Thoracic aorta (tissue), 2 donors: ENCODE measurements around the gene CEP250. TPM values are rescaled to one million over a fixed set of nuclear protein-coding genes. Genes with fewer than 3 reads are reported as not detected.

Experiments used
- ATAC-seq: fragments of 150-250 bp; one replicate; pipeline ENCODE4 v1.8.0; 2017; ENCODE audit warnings: low read depth; ENCODE audit not compliant: insufficient number of reproducible peaks, low FRiP score
- DNase-seq: peaks from one replicate; pipeline ENCODE4 v3.0.0-alpha.2; 2020; ENCODE audit warnings: low spot score
- H3K27ac ChIP-seq, 2 donors: fragments of 200-600 bp; sonication (generic); 1 replicate in 1 of 2; 2 replicates in 1 of 2; pipeline ENCODE4 v1.5.1; 2016; ENCODE audit warnings: mild to moderate bottlenecking in 2 of 2, moderate library complexity in 2 of 2
- H3K27me3 ChIP-seq: fragments of 200-600 bp; sonication (generic); replicated peaks from 2 replicates; pipeline ENCODE4 v1.6.0; 2016; ENCODE audit warnings: mild to moderate bottlenecking; ENCODE audit not compliant: insufficient read depth
- H3K36me3 ChIP-seq: fragments of 200-600 bp; sonication (generic); one replicate; pipeline ENCODE4 v1.5.1; 2016
- H3K4me1 ChIP-seq, 2 donors: fragments of 200-600 bp; sonication (generic); 1 replicate in 1 of 2; 2 replicates in 1 of 2; pipeline versions ENCODE4 v1.5.1 to v1.6.0; 2016; ENCODE audit warnings: low read depth in 2 of 2, mild to moderate bottlenecking in 1 of 2; ENCODE audit not compliant: control insufficient read depth in 1 of 2
- H3K4me3 ChIP-seq: fragments of 200-600 bp; sonication (generic); 2 replicates; pipeline ENCODE4 v1.5.1; 2016; ENCODE audit warnings: mild to moderate bottlenecking
- H3K9me3 ChIP-seq: fragments of 200-600 bp; sonication (generic); 2 replicates; pipeline ENCODE4 v1.5.1; 2016
- total RNA-seq, 2 donors: library from RNA; depleted of rRNA; stranded (reverse); fragments of >200 nt; gene quantifications; one replicate each; pipeline versions ENCODE4 v1.1.0 to v1.2.3, GENCODE V29; 2016
- TF ChIP-seq, protein P1 (sequence below): fragments of 200-600 bp; sonication (generic); IDR thresholded peaks from one replicate; pipeline ENCODE4 v1.5.1; 2019; ENCODE audit warnings: antibody characterized with exemption

CEP250 gene
- total RNA-seq, 2 donors from 2014 or later, result 28.7 to 29.2 TPM

DNA sequence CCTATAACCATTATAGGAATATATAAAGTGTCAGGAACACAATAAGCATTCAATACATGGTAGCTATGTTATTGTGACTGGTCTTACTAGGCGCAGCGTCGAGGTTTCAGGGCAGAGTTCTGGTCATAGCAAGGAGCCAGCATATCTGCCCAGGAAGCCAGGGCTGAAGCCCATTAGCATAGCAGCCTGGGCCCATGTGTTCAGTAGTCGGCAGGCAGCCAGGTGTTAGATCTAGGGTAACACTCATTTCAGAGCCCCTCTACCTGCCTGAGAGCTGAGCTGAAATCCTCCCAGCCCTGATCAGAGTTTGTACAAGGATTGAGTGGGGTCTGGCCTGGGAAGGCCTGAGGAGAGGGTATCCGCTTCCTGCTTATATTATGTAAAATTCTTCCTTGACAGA lies 41.9 kb downstream of the CEP250 start:
- DNase-seq (no peak), ATAC-seq (no peak)
- H3K4me3 ChIP-seq, result no peak overlapping the region
- TF ChIP-seq, protein P1, sequence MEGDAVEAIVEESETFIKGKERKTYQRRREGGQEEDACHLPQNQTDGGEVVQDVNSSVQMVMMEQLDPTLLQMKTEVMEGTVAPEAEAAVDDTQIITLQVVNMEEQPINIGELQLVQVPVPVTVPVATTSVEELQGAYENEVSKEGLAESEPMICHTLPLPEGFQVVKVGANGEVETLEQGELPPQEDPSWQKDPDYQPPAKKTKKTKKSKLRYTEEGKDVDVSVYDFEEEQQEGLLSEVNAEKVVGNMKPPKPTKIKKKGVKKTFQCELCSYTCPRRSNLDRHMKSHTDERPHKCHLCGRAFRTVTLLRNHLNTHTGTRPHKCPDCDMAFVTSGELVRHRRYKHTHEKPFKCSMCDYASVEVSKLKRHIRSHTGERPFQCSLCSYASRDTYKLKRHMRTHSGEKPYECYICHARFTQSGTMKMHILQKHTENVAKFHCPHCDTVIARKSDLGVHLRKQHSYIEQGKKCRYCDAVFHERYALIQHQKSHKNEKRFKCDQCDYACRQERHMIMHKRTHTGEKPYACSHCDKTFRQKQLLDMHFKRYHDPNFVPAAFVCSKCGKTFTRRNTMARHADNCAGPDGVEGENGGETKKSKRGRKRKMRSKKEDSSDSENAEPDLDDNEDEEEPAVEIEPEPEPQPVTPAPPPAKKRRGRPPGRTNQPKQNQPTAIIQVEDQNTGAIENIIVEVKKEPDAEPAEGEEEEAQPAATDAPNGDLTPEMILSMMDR, result no peak
- no peaks in the 10 kb centered on the region for H3K9me3 ChIP-seq
- no peaks in the 10 kb centered on the region for H3K27me3 ChIP-seq
- H3K36me3 ChIP-seq, result peaks cover 44% of the 10 kb centered on the region
- peak overlapping the region; percentile 73 to 78 for H3K27ac ChIP-seq
- peaks cover 3 to 18% of the 10 kb centered on the region in 2 donors for H3K4me1 ChIP-seq

DNA sequence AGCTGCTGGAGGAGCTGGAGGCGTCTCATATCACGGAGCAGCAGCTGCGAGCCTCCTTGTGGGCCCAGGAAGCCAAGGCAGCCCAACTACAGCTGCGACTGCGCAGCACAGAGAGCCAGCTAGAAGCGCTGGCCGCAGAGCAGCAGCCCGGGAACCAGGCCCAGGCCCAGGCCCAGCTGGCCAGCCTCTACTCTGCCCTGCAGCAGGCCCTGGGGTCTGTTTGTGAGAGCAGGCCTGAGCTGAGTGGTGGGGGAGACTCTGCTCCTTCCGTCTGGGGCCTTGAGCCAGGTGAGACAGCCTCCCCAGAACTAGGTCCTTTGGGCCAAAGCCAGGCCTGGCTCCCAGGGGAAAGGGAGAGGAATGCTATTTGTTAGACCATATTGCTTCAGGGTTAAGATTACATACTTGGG lies 42.4 kb downstream of the CEP250 start:
- H3K27me3 ChIP-seq, result no peaks in the 10 kb centered on the region
- DNase-seq, result peak; percentile 19

DNA sequence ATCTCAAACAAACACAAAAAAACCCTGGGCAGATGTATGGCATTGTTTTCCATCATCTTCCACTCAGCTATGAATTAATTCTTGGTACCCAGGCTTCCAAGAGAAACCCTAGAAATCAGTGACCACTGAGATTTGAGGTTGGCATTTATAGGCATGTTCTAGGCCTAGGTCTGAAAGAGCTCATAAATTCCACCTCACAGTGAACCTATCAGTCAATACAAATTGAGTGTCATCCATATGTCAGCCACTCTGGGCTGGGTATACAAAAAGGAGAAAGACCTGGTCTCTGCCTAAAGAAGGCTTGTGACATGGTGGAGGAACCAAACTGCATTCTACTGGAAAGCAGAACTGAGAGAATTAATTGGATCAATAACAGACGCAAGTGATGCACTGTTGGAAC lies 43.9 kb downstream of the CEP250 start:
- Histone ChIP-seq H3K9me3 (no peaks in the 10 kb centered on the region), H3K36me3 (peaks cover 45% of the 10 kb centered on the region), H3K27ac (no peak overlapping the region), H3K27me3 (no peaks in the 10 kb centered on the region), H3K4me3 (no peak overlapping the region), H3K4me1 (peaks cover 3 to 23% of the 10 kb centered on the region in 2 donors)
- ATAC-seq (no peak), DNase-seq (no peak)
- TF ChIP-seq, protein P1, result no peak

More for the DNA sequence above, 42.4 kb downstream of the CEP250 start:
- peak; percentile 47 for ATAC-seq
- no peaks in the 10 kb centered on the region for H3K9me3 ChIP-seq
- no peak overlapping the region for H3K4me3 ChIP-seq
- TF ChIP-seq, protein P1, result peak; percentile 36
- H3K4me1 ChIP-seq, result peaks cover 3 to 18% of the 10 kb centered on the region in 2 donors
- peaks cover 49% of the 10 kb centered on the region for H3K36me3 ChIP-seq
- peak overlapping the region; percentile 73 to 78 for H3K27ac ChIP-seq

DNA sequence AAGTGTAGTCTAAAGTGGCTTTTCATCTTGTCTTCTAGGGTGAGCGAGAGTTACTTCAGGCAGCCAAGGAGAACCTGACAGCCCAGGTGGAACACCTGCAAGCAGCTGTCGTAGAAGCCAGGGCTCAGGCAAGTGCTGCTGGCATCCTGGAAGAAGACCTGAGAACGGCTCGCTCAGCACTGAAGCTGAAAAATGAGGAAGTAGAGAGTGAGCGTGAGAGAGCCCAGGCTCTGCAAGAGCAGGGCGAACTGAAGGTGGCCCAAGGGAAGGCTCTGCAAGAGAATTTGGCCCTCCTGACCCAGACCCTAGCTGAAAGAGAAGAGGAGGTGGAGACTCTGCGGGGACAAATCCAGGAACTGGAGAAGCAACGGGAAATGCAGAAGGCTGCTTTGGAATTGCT lies 47.0 kb downstream of the CEP250 start:
- ATAC-seq (no peak), DNase-seq (no peak)

DNA sequence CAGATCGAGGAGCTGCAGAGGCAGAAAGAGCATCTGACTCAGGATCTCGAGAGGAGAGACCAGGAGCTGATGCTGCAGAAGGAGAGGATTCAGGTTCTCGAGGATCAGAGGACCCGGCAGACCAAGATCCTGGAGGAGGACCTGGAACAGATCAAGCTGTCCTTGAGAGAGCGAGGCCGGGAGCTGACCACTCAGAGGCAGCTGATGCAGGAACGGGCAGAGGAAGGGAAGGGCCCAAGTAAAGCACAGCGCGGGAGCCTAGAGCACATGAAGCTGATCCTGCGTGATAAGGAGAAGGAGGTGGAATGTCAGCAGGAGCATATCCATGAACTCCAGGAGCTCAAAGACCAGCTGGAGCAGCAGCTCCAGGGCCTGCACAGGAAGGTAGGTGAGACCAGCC lies 47.9 kb downstream of the CEP250 start:
- peaks cover 38% of the 10 kb centered on the region for H3K36me3 ChIP-seq
- no peak for DNase-seq
- TF ChIP-seq, protein P1, result no peak
- no peak for ATAC-seq
- no peak overlapping the region for H3K27ac ChIP-seq
- peaks cover 0 to 6% of the 10 kb centered on the region in 2 donors for H3K4me1 ChIP-seq
- no peaks in the 10 kb centered on the region for H3K27me3 ChIP-seq
- H3K9me3 ChIP-seq, result no peaks in the 10 kb centered on the region
- no peak overlapping the region for H3K4me3 ChIP-seq

More for the DNA sequence above, 47.0 kb downstream of the CEP250 start:
- Histone ChIP-seq H3K9me3 (no peaks in the 10 kb centered on the region), H3K4me1 (peaks cover 1 to 14% of the 10 kb centered on the region in 2 donors), H3K4me3 (no peak overlapping the region), H3K27me3 (no peaks in the 10 kb centered on the region), H3K36me3 (peaks cover 31% of the 10 kb centered on the region), H3K27ac (no peak overlapping the region)
- TF ChIP-seq, protein P1, result no peak
